SHP77 (cell line): ENCODE data around the gene PBX4.

Experiments used
- DNase-seq, 2 experiments: peaks; one replicate each; lab custom pipeline; 2025; lab: John Stamatoyannopoulos, UW

PBX4 gene

DNA sequence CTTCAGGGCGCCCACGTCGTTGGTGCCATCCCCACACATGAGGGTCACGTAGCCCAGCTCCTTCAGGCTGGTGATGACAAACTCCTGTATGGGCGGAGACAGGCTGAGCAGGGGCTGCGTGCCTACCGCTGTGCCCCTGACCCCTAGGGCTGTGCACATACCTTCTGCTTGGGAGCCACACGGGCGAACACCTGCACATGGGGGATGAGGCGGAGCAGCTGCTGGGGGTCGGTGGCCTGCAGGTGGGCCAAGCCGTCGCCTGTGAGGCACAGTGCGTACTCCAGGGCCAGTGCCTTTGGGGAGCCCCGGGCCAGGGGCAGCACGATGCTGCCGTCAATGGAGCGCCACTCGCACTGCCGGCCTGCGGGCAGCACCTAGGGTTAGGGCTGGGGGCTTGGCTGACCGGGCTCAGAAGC lies 31.1 kb upstream of the PBX4 start:
- no peak for DNase-seq

DNA sequence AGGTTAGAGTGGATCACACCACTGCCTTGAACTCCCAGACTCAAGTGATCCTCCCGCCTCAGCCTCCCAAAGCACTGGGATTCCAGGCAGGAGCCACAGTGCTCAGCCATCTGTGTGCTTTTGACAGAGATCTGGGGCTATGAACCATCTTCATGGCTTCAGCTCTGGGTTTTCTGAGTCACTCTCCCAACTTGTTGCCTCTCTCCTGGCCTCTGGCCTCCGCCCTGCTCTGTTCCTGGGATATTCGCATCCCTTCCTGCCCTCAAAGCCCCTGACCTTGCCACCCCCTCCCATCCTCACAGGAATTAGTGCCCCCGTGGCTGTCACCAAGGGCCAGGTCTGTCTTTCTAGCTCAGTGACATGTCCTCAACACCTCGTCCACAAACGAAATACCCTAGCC lies 30.7 kb upstream of the PBX4 start:
- no peak for DNase-seq

DNA sequence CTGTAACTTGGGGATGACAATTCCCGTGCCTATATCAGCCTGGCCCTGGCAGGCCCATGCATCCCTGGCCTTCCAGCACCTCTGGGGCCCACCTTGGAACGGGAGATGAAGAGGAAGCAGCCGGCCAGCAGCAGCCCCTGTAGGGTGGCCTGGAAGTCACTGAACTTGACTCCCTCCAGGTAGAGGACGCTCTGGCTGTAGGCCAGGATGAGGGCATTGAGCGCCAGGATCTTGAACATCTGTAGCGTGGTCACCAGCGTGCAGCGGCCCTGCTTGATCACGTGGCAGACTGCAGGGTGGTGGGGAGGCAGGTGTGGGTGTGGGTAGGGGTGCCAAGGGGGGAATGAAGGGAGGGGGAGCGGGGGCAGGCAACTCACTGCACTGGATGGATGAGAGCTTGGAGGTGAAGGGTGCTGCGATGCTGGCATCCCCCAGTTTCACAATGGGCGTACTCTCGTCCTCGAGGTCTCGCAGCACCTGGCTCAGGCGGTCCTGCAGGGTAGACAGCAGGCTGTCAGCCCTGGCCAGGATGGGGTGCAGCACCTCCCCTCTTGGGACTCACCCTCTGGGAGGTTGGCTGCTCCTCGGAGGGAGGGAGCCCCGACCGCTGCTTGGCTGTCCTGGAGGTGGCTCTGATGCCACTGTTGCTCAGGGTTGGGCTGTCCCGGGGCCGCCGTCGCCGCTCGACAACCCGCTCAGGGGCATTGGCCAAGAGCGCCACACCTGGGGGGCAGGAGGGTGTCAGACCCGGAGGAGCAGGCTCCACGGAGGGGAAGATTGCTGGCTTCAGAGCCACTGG lies 28.7 kb upstream of the PBX4 start:
- no peak for DNase-seq

DNA sequence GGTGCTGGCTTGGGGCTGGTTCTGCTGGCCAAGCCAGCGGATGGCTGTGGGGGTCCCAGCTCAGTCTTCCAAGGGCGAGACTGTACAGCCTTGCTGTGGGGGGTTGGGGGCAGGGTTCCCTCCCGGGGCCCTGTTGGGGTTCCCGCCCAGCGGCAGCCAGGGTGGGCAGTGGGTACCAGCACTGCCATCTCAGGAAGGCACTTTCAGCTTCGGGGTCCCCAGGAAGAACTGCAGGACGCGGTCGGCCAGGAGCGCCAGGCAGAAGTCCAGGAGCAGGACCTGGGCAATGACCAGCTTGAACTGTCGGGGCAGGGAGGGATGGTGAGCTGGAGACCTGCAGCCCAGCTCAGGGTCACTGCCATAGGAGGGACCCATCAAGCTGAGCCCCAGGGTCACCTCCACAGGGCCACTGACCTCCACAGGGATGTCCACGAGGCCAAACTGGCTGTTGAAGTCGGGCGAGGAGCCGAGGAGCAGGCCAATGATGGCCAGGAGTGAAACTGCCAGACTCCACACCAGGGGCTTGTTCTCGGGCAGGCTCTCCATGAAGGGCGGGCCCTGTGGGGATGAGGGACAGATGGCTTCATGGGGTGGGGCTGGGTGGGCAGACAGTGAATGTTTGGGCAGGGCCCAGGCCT lies 26.9 kb upstream of the PBX4 start:
- DNase-seq: no peak

DNA sequence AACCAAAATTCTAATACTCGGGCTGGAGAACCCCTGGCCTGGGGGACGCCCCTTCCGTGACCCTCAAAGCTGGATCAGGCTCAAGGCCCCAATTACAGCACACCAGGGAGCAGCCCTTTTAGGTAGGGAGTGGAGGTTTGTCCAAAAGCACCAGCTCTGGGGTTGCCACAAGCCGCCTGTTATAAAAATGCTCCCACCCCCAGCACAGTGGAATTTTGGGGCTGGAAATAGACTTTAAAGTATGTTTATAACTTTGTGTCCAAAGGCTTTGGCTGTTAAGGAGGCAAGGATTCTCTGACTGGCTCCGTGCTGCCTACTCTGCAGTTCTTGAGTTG lies 25.5 kb upstream of the PBX4 start:
- no peak for DNase-seq

DNA sequence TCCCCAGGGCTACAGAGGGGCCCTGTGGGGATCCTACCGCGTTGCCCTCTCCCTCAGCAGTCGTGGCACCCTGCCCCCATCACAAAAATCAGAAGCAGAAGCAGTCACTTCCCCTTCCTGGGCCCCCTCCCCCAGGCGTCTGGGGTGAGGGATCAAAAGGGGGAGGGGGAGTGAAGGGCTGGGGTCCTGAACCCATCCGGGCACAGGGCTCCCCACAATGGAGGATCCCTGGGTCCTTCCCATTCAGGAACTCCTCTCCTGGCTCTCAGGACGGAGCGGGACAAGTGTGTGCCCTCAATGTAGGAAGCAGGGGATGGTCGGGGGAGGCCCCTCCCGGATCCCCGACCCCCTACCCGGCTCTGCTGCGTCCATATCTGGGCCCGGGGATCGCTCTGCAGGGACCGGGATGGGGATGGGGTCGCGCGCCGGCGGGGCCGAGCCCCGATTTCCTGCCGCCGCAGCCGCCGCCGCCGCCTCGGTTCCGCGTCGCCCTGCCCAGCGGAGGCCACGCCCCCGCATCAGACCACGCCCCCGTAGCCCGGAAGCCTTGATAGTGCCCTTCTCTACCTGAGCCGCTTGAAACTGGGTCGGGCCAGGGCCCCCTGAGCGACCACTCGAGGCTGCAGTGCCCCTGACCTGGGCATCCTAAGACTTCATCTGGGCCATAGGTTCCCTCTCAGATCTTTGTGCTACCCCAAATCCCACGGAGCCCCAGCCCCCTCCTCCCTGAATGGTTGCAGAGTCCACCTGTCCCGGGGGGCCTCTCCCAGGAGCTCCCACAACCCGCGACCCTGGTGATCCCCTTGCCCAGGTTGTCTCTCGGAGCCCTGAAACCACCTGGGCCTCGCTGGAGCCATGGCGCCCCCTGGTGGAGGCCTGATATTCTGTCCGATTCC lies 24.9 kb upstream of the PBX4 start, which contains the start of gene GMIP:
TSS of gene GMIP (minus strand) at position 500 of the 896 bp plus-strand sequence. CDS start at position 372, 128 bp downstream.
- DNase-seq: peak; percentile 31 to 38

DNA sequence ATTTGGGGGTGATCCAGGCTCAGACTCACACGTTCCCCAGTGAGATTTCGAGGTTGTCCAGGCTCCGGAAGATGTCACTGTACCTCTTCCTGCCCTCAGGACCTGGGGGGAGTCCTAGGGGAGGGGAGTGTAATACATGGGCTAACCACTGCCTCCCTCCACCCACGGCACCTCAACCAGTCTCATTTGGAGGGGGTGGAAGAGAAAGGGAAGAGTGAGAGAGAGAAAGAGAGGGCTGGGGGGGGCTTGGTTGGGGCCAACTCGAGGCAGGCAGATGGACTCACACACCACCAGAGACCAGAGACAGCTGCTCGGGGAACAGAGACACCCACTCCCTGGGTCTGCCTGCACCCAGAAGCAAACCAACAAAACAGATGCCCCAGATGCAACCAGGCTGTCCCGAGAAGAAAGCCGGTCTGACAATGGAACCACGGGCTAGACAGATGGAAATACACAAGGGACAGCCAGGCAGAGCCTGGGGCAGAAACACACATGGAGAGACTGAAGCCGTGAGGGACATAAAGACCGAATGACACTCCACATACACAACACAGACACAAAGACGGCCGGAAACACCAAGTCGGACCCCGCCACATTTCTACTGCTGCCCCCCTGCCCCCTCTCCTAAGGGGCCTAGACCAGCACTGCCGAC lies 24.1 kb upstream of the PBX4 start:
- no peak for DNase-seq

DNA sequence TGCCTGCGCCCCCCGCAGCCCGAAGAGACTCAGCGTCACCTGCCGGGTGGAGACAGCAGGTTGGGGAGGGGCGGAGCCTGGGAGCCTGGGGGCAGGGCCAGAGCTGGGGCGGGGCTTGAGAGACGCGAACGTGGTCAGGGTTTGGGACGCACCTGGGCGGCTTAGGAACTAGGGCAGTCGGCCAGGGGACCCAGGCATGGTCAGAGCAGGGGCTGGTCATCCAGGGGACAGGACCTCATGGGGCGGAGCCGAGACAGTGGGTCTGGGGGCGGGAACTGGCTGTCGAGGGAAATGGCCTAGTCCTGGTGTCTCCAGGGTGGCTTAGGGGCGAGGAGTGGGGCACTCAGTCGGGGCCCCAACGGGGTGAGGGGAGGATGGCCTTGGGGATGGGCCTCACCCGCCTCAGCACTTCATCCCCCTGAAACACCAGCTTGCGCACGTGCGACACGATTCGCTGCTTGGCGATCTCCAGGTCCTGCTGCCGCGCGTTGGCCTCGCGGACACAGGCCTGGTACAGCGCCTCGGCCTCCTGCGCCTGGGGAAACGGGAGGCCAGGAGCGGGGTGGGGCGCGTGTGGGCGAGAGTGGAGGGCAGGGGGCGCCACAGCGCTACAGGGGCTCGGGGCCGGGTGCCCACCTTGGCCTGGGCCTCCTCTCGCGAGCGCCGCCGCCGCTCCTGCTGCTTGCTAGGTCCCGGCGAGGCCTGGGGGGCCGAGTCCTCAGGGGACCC lies 19.2 kb upstream of the PBX4 start:
- no peak for DNase-seq

DNA sequence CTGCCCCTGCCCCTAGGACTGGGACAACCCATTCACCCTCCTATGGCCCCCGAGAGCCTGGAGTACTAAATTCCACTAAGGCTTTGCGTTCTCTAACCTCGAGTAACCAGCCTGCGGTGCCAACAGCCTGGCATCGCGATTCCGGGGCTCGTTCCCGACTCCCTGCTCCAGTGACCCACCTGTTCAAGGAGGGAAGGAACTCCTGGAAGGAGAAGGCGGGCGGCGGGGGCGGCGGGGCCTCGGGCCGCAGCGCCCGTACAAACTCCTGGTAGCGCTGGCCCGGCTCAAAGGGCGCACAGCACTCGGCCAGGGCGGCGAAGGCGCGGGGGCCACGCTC lies 18.7 kb upstream of the PBX4 start:
- DNase-seq: no peak

DNA sequence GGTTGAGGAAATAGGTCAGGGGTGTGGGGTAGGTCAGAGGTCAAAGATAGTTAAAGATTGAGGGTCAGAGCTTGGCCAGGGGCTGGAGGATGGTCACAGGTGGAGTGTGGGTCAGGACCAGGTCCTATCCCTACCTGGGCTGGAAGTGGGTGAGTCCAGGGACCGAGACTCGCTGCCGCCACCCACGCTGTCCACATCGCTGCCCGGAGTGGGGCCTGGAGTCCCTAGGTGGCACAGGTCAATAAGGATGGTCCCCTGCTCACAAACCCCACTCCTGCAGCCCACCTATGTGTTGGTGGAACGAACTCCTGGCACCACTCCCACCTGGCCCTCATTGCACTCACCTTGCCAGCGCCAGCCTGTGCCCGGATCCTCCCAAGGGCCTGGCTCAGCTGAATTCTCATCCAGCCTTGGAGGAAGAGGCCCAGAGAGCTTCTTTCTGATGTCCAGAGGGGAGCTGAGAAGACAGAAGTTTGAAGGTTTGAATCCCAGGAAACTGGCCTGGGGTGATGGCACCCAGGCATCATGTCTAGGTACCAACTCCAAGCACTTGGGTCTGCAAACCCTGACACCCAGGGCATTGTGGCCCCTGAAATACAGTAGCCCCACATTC lies 18.2 kb upstream of the PBX4 start:
- no peak for DNase-seq

DNA sequence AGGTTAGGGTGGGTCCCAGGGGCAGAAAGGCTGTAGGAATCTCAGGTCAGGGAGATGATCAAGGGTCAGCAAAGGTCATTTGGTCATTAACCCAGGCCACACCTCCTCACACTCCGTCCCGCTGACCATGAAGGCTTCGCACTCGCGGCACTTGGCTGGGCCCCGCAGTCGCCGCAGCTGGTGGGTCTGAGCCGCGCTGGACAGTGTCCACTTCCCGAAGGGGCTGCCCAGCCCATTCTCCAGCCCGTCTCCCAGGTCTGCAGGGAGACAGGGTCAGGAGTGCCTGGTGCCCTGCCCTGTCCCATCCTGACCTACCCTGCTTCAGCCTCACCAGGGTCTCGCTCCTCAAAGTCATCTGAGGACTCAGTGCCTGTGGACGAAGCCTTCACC lies 16.8 kb upstream of the PBX4 start:
- no peak for DNase-seq

DNA sequence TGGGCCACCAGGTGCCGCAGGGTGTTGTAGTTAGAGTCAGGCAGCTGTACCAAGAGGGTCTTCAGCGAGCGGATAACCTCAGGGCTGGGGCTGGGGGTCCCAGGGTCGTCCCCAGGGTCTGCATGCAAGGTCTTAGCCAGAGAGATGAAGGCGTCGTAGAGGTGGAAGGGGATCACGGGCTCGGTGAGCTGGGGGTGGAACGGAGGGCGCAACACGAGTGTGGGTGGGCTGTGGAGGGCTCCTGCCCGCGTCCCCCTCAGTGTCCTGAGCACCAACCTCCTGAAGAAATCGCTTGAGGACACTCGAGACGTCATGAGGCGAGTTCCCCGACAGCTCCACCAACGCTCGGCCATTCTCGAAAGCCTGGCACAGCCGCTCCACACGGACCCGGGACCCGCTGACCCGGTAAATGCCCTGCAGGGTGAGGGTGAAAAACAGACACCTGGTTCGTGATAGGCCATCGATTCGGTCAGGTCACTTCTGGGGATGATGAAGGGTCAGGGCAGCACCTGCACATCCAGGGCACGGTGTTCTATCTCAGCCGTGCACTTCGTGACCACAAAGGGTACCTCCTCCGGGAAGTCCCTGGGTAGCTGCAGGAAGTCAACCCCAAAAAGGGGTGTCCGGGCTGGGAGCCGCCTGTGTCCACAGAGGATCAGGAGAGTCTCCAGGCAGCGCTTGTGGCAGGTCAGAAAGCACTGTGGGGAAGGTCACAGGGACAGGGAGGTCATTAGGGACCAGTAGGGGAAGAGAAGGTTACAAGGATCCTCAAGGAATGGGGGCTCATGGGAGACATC lies 16.2 kb upstream of the PBX4 start:
- no peak for DNase-seq

DNA sequence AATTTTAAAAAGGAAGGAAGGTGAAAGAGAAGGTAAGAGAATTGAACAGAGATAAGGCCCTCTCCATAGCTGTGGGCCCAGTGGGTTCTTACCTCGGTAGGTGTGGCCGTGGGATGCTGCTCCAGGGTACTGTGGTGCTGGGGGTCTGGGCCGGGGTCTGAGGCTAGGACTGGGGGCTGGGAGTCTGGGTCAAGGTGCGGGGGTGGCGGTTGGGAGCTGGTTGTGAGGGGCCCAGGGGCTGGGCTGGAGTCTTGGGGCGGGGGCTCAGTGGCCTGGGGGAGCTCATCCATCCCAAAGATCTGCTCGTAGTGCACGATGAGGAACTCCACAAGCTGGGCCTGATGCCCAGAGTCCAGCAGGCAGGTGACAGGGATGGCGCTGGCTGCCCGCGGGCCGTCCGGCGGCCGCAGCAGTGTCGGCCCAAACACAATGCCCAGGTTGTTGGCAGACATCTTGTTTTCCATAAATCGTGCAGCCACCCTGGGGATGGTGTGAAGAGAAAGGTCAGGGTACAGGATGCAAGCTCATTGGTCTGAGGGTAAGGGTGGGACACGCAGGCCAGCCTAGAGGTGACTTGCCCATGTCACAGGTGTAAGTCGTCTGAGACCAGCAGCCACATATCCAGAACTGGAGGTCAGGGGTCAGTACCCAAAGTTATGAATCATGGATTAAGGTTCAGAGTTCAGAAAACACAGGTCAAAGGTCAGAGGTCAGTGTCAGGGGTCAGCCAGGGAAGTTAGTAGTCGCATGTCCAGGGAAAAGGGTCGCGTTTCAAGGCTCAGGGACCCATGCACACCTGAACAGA lies 15.4 kb upstream of the PBX4 start:
- DNase-seq: no peak

DNA sequence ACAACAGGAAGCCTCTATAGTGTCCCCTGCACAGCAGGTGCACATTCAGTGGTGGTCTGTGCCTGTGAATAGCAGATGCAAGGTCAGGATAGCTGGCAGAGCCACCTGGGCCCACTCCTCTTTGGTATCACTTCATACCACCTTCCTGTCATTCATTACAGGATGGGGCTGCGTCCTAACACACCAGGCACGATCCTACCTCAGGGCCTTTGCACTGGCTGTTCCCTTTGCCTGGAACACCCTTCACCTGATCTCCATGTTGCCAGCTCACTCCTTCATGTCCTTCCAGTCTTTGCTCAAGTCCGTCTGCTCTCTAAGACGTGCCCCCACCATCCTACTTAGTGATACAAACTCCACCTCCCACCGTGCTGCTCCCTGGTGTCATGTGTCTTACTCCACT lies 14.2 kb upstream of the PBX4 start:
- no peak for DNase-seq

DNA sequence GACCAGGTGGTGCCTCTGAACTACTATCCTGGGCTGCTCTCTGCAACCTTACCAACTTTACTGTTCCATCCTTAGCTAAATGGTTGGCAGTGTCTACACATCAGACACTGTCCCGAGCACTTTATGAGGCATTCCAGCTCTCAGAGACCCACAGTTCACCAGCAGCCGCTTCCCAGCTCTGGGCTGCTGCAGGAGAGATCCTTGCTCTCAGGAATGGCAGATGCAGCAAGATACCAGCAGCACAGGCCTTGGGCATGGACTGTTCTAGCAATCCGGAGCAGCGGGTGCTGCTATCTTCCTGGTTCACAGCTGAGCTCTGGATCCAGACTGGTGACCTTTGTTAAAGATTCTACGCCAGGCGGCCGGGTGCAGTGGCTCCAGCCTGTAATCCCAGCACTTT lies 12.9 kb upstream of the PBX4 start:
- DNase-seq: no peak

DNA sequence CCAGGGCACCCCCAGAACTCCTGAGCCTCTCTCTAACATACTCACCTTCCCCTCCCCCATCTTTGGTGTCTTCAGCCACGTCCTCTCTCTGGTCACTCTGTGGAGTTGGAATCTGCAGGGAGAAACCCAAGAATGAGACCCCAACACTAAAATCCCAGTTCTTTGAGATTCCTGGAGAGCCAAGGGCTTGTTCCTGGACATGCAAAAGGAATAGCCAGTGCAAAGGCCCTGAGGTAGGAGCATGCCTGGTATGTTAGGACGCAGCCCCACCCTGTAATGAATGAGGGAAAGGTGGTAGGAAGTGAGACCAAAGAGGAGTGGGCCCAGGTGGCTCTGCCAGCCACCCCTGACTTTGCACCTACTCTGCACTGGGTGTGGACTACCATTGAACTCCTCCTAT lies 11.9 kb upstream of the PBX4 start:
- no peak for DNase-seq

DNA sequence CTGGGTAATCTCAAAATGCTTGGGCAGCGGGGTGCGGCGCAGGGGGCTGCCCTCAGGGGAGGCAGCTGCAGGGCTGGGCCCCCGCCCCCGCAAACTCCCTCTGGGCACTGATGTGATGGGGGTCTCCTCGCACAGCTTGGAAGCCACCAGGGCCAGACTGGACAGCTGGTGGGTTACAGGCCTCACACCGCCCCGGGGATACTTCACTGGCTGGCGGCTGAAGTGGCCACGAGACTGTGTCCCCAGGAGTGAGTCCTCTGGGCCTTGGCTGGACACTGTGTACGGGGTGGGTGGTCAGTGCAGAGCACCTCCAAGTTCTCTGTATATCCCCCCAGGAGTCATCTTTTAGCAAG lies 11.6 kb upstream of the PBX4 start:
- DNase-seq: no peak

DNA sequence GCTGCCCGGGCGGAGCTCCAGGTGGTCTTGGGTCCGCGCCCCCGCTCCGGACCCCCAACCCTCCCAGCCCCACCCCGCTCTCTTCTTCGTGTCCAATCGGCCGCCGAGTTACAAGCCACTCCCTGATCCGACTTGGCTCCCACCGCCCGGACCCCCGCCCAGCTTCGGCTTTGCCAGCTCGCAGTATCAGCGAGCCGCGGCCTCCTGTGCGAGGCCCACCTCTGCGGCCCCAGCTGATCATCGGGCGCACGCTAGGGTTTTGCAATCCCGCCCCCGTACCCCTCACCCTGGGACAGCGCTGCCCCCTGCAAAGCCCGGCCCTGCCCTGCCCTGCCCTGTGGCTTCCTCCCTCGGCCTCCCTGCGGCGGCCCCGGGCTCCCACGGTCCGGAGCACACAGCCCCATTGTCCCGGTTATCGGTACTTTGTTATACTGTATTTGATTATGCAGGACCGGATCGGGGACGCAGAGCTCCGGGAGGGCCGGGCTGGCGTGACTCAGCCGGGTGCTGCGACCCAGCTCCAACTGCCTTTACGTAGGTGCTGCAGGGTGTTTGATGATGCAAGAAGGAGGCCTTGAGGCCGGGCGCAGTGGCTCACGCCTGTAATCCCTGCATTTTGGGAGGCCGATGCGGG lies 10.1 kb upstream of the PBX4 start:
- DNase-seq: no peak
